Measurements from ENCODE around the gene GUCY1A1. TPM values are rescaled to one million over a fixed set of nuclear protein-coding genes. Genes with fewer than 3 reads are reported as not detected.

Gene GUCY1A1
- total RNA-seq, 2 experiments from 2014 or later: not detected

GRCh38 chr4:155706147-155706546 lies 39.5 kb downstream of the GUCY1A1 start:
- H3K4me1 Mint-ChIP-seq (ENCODE audit: low read depth): no peaks in the 10 kb centered on the region
- H3K4me3 ChIP-seq (ENCODE audit: low read length): no peak overlapping the region
- no peak overlapping the region for H3K4me3 Mint-ChIP-seq
- no peaks in the 10 kb centered on the region for H3K9me3 Mint-ChIP-seq
- H3K36me3 Mint-ChIP-seq (ENCODE audit: low read depth): no peaks in the 10 kb centered on the region
- no peaks in the 10 kb centered on the region for H3K4me1 ChIP-seq (ENCODE audit: insufficient read depth, low read length)
- H3K36me3 ChIP-seq (ENCODE audit: insufficient read depth, low read length): no peaks in the 10 kb centered on the region
- ATAC-seq (ENCODE audit: poor library complexity) (no peak), DNase-seq (no peak)
- H3K27ac ChIP-seq (ENCODE audit: low read depth in 1 of 2, low read length in 2 of 2): no peak overlapping the region
- peaks cover 4% of the 10 kb centered on the region for H3K27me3 Mint-ChIP-seq
- no peaks in the 10 kb centered on the region for H3K27me3 ChIP-seq (ENCODE audit: control insufficient read depth in 1 of 2, insufficient read depth in 2 of 2, low read length in 2 of 2)
- H3K9me3 ChIP-seq (ENCODE audit: control insufficient read depth in 1 of 2, insufficient read depth in 1 of 2, low read length in 2 of 2): no peaks in the 10 kb centered on the region
- no peak for TF ChIP-seq CTCF (IDR thresholded peaks at IDR 0.05)
- CTCF ChIA-PET: no interaction called here
- POLR2A ChIA-PET: no interaction called here
- intact Hi-C loops (cut with DNase I, micrococcal nuclease): no loop called here
- H3K27ac Mint-ChIP-seq: no peak overlapping the region

- no peaks in the 10 kb centered on the region for H3K9me3 Mint-ChIP-seq
- H3K4me3 ChIP-seq (ENCODE audit: low read length): no peak overlapping the region
- H3K27me3 ChIP-seq (ENCODE audit: control insufficient read depth in 1 of 2, insufficient read depth in 2 of 2, low read length in 2 of 2): no peaks in the 10 kb centered on the region
- intact Hi-C loops (cut with DNase I, micrococcal nuclease): no loop called here
- ChIA-PET CTCF (no interaction called here), POLR2A (no interaction called here)
- H3K36me3 ChIP-seq (ENCODE audit: insufficient read depth, low read length): no peaks in the 10 kb centered on the region
- ATAC-seq (ENCODE audit: poor library complexity) (no peak), DNase-seq (no peak)
- H3K27ac ChIP-seq (ENCODE audit: low read depth in 1 of 2, low read length in 2 of 2): no peak overlapping the region
- no peak overlapping the region for H3K27ac Mint-ChIP-seq
- no peak overlapping the region for H3K4me3 Mint-ChIP-seq
- H3K4me1 Mint-ChIP-seq (ENCODE audit: low read depth): no peaks in the 10 kb centered on the region
- H3K36me3 Mint-ChIP-seq (ENCODE audit: low read depth): no peaks in the 10 kb centered on the region
- no peak for TF ChIP-seq CTCF (IDR thresholded peaks at IDR 0.05)
- H3K27me3 Mint-ChIP-seq: peaks cover 4% of the 10 kb centered on the region
- H3K9me3 ChIP-seq (ENCODE audit: control insufficient read depth in 1 of 2, insufficient read depth in 1 of 2, low read length in 2 of 2): no peaks in the 10 kb centered on the region
- H3K4me1 ChIP-seq (ENCODE audit: insufficient read depth, low read length): no peaks in the 10 kb centered on the region
Measured at GRCh38 chr4:155707251-155707650, 40.6 kb downstream of the GUCY1A1 start.

- no peaks in the 10 kb centered on the region for H3K36me3 ChIP-seq (ENCODE audit: insufficient read depth, low read length)
- no peaks in the 10 kb centered on the region for H3K4me1 Mint-ChIP-seq (ENCODE audit: low read depth)
- no peak overlapping the region for H3K27ac ChIP-seq (ENCODE audit: low read depth in 1 of 2, low read length in 2 of 2)
- H3K27me3 ChIP-seq (ENCODE audit: control insufficient read depth in 1 of 2, insufficient read depth in 2 of 2, low read length in 2 of 2): no peaks in the 10 kb centered on the region
- H3K9me3 ChIP-seq (ENCODE audit: control insufficient read depth in 1 of 2, insufficient read depth in 1 of 2, low read length in 2 of 2): no peaks in the 10 kb centered on the region
- no peaks in the 10 kb centered on the region for H3K4me1 ChIP-seq (ENCODE audit: insufficient read depth, low read length)
- ATAC-seq (ENCODE audit: poor library complexity): no peak
- CTCF ChIA-PET: no interaction called here
- TF ChIP-seq CTCF (IDR thresholded peaks at IDR 0.05): no peak
- DNase-seq: no peak
- no peaks in the 10 kb centered on the region for H3K9me3 Mint-ChIP-seq
- H3K27ac Mint-ChIP-seq: no peak overlapping the region
- H3K27me3 Mint-ChIP-seq: peaks cover 4% of the 10 kb centered on the region
- intact Hi-C loops (cut with DNase I, micrococcal nuclease): no loop called here
- H3K4me3 ChIP-seq (ENCODE audit: low read length): no peak overlapping the region
- no peak overlapping the region for H3K4me3 Mint-ChIP-seq
- H3K36me3 Mint-ChIP-seq (ENCODE audit: low read depth): no peaks in the 10 kb centered on the region
- POLR2A ChIA-PET: no interaction called here
Measured at GRCh38 chr4:155708782-155709181, 42.1 kb downstream of the GUCY1A1 start.

All from CD4-positive, alpha-beta T cell (primary cell).